Brain microvascular endothelial cell (primary cell): ENCODE results near the gene CCDC50.
A peak's percentile ranks its signal among the peaks of the same experiment; 100 is the strongest.

Experiments used
- DNase-seq: peaks from one replicate; pipeline ENCODE4 v3.0.0-alpha.2; 2020
- H3K27ac ChIP-seq: fragments of 250-450 bp; sonication (Bioruptor Pico); 2 replicates; pipeline ENCODE4 v1.5.1; 2020; ENCODE audit warnings: mild to moderate bottlenecking, moderate library complexity
- H3K27me3 ChIP-seq: fragments of 250-450 bp; sonication (Bioruptor Pico); replicated peaks from 2 replicates; pipeline ENCODE4 v1.5.1; 2020; ENCODE audit warnings: mild to moderate bottlenecking
- H3K36me3 ChIP-seq: fragments of 250-450 bp; sonication (Bioruptor Pico); replicated peaks from 2 replicates; pipeline ENCODE4 v1.5.1; 2020; ENCODE audit warnings: mild to moderate bottlenecking
- H3K4me3 ChIP-seq: 2 replicates; pipeline ENCODE4 v1.5.1; 2011; ENCODE audit warnings: low read depth, mild to moderate bottlenecking, control low read depth, low read length, moderate library complexity
- in situ Hi-C: cut with HindIII; loops from 2 replicates; pipeline ENCODE4 v1.10.0; 2017; ENCODE audit warnings: low sequenced_read_pairs, low pct_ligation_motif_present
- TF ChIP-seq, protein P1 (sequence below): IDR thresholded peaks from 2 replicates; pipeline ENCODE4 v1.5.1; 2011; ENCODE audit warnings: low read depth, mild to moderate bottlenecking, moderate library complexity, low read length, control low read depth, inconsistent platforms; ENCODE audit errors: missing control alignments

CCDC50 gene

GRCh38 chr3:191330530-191331048 lies 1.4 kb downstream of the CCDC50 start:
- Histone ChIP-seq H3K36me3 (no peaks in the 10 kb centered on the region), H3K27ac (peak overlapping the region; percentile 84), H3K4me3 (peak overlapping the region; percentile 84), H3K27me3 (no peaks in the 10 kb centered on the region)
- TF ChIP-seq, protein P1, sequence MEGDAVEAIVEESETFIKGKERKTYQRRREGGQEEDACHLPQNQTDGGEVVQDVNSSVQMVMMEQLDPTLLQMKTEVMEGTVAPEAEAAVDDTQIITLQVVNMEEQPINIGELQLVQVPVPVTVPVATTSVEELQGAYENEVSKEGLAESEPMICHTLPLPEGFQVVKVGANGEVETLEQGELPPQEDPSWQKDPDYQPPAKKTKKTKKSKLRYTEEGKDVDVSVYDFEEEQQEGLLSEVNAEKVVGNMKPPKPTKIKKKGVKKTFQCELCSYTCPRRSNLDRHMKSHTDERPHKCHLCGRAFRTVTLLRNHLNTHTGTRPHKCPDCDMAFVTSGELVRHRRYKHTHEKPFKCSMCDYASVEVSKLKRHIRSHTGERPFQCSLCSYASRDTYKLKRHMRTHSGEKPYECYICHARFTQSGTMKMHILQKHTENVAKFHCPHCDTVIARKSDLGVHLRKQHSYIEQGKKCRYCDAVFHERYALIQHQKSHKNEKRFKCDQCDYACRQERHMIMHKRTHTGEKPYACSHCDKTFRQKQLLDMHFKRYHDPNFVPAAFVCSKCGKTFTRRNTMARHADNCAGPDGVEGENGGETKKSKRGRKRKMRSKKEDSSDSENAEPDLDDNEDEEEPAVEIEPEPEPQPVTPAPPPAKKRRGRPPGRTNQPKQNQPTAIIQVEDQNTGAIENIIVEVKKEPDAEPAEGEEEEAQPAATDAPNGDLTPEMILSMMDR: no peak
- in situ Hi-C loops: no loop called here
- peak; percentile 73 for DNase-seq

GRCh38 chr3:191331388-191331787 lies 2.2 kb downstream of the CCDC50 start:
- Histone ChIP-seq H3K27ac (peak overlapping the region; percentile 84), H3K27me3 (no peaks in the 10 kb centered on the region), H3K4me3 (peak overlapping the region; percentile 84), H3K36me3 (no peaks in the 10 kb centered on the region)
- TF ChIP-seq, protein P1: no peak
- DNase-seq: no peak
- in situ Hi-C loops: no loop called here

GRCh38 chr3:191333298-191333880 lies 4.2 kb downstream of the CCDC50 start:
- no peak for DNase-seq
- in situ Hi-C loops: no loop called here
- no peak overlapping the region for H3K4me3 ChIP-seq
- H3K36me3 ChIP-seq: no peaks in the 10 kb centered on the region
- no peak overlapping the region for H3K27ac ChIP-seq
- TF ChIP-seq, protein P1: no peak
- H3K27me3 ChIP-seq: no peaks in the 10 kb centered on the region

DNA sequence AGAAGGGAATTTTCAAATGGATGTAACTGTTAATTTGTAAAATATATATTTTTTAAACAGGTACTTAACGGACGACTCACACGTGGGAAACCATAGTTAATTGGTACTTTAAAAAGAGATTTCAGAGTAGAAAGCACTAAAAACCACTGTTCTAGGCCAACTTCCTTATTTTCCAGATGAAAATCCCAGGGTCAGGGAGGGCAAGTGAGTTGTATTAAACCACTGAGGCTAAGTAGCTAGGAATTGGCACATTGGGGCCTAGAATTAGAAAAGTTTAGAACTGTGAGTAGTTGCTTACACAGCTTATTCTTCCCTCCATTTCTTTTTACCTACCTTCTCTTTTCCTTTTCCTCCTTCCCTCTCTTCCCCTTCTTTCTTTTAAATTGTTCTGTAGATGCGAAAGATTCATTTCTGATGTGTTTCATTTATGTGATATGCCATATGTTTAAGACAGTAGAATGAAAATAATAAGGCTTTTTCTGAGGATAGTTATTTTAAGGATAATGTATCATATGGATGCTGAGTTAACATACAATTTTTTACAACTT lies 5.2 kb downstream of the CCDC50 start:
- TF ChIP-seq, protein P1: no peak
- H3K4me3 ChIP-seq: no peak overlapping the region
- DNase-seq: no peak
- in situ Hi-C loops: no loop called here
- no peak overlapping the region for H3K27ac ChIP-seq
- no peaks in the 10 kb centered on the region for H3K27me3 ChIP-seq
- H3K36me3 ChIP-seq: no peaks in the 10 kb centered on the region

DNA sequence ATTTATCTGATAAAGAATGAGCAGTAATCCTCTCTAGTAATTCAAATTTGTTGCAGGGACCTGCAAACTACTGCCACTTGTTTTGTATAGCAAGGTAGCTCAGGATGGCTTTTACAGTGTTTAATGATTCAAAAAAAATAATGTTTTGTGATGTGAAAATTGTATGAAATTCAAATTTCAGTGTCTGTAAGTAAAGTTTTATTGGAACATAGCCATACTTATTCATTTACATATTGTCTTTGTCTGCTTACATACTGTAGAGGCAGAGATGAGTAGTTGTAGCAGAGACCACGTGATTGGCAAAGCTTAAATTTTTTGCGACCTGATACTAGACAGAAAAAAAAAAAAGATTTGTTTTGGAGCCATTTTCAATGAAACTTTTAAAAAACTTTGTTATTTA lies 7.6 kb downstream of the CCDC50 start:
- TF ChIP-seq, protein P1: no peak
- in situ Hi-C loops: no loop called here
- no peak overlapping the region for H3K4me3 ChIP-seq
- H3K27ac ChIP-seq: no peak overlapping the region
- no peak for DNase-seq
- no peaks in the 10 kb centered on the region for H3K27me3 ChIP-seq
- H3K36me3 ChIP-seq: no peaks in the 10 kb centered on the region

- no peaks in the 10 kb centered on the region for H3K36me3 ChIP-seq
- TF ChIP-seq, protein P1: no peak
- in situ Hi-C loops: no loop called here
Observed at GRCh38 chr3:191338177-191338488, 8.9 kb downstream of the CCDC50 start.

More at GRCh38 chr3:191338177-191338488, 8.9 kb downstream of the CCDC50 start:
- DNase-seq: no peak
- H3K27me3 ChIP-seq: no peaks in the 10 kb centered on the region
- H3K27ac ChIP-seq: peak overlapping the region; percentile 78
- no peak overlapping the region for H3K4me3 ChIP-seq
